Measurements from ENCODE around the gene STX1A. TPM values are rescaled to one million over a fixed set of nuclear protein-coding genes. Genes with fewer than 3 reads are reported as not detected.
"Not testable (repeated sequence)": the region's sequence is repeated elsewhere in the genome, so short reads cannot be mapped to it uniquely, and the experiment has no call there.

STX1A gene
- total RNA-seq, 1 donor from 2014 or later: 13.2 TPM

DNA sequence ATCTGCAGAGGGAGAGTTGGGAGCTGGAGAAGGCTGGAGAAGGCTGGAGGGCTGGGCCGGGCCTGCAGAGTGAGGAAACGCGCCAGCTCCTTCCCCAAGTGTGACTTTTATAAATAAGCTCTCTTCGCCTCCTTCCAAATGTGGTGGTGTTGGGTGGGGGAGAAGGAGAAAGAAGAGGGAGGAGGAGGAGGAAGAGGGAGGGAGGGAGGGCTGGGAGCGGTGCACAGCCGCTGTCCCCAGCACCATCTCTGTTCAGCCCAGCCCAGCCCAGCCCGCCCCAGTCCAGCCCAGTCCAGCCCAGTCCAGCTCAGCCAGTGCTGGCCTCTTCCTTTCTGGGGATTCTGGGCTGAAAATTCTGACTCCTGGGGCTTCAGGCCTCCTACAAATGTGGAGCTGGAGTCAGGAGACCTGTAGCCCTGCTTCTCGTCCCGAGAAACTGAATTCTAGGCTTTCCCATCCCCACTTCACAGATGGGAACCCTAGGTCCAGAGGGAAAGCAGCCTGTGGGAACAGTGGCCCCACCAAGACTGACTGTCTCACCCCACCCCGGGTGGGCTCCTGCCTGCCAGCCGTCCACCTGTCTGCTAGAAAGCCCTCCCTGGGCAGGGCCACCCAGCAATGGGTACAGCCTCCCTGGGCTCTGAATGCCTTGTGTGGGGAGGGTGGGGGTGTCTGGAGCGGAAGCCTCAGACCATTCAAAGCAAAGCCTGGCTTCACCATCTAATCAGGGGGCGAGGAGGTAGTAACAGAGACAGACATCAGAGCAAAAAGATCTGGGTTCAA lies 2.3 kb downstream of the STX1A start:
- DNase-seq (ENCODE audit: low spot score): no peak
- Mint-ChIP-seq H3K27me3 (ENCODE audit: unreplicated experiment) (peaks cover 13% of the 10 kb centered on the region), H3K27ac (ENCODE audit: unreplicated experiment) (no peak overlapping the region), H3K4me1 (ENCODE audit: unreplicated experiment) (peaks cover 5% of the 10 kb centered on the region), H3K9me3 (ENCODE audit: unreplicated experiment) (no peaks in the 10 kb centered on the region), H3K36me3 (ENCODE audit: low read depth, unreplicated experiment) (peaks cover 6% of the 10 kb centered on the region), H3K4me3 (ENCODE audit: unreplicated experiment) (no peak overlapping the region)
- TF ChIP-seq, protein P1, sequence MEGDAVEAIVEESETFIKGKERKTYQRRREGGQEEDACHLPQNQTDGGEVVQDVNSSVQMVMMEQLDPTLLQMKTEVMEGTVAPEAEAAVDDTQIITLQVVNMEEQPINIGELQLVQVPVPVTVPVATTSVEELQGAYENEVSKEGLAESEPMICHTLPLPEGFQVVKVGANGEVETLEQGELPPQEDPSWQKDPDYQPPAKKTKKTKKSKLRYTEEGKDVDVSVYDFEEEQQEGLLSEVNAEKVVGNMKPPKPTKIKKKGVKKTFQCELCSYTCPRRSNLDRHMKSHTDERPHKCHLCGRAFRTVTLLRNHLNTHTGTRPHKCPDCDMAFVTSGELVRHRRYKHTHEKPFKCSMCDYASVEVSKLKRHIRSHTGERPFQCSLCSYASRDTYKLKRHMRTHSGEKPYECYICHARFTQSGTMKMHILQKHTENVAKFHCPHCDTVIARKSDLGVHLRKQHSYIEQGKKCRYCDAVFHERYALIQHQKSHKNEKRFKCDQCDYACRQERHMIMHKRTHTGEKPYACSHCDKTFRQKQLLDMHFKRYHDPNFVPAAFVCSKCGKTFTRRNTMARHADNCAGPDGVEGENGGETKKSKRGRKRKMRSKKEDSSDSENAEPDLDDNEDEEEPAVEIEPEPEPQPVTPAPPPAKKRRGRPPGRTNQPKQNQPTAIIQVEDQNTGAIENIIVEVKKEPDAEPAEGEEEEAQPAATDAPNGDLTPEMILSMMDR (IDR thresholded peaks at IDR 0.05; ENCODE audit: unreplicated experiment): no peak

DNA sequence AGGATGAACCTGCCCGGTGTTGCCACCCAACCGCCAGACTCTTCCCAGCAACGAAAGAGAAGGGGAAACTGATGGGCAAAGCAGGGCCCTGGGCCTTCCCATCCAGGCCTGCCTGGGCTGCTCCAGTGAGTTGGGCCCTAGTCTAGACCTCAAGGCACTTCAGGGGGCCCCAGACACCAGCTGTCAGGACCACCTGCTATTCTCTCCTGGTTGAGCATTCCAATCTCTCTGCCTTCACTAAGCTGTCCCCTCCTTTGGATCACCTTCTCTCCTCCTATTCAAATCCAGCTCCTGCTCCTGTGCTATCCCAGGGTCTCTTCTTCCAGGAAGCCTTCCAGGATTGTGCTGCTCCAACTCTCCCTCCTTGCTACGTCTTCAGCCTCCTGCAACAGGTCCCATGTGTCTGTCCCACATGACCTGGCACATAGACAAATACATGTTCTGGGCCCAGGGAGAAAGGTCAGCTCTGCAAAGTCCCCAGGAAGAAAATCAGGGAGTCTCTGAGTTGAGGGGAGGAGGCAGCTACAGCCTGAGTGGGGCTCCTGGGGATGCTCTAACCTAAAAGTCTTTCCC lies 3.1 kb downstream of the STX1A start:
- no peak for DNase-seq (ENCODE audit: low spot score)
- Mint-ChIP-seq H3K4me3 (ENCODE audit: unreplicated experiment) (no peak overlapping the region), H3K9me3 (ENCODE audit: unreplicated experiment) (no peaks in the 10 kb centered on the region), H3K36me3 (ENCODE audit: low read depth, unreplicated experiment) (peaks cover 6% of the 10 kb centered on the region), H3K27ac (ENCODE audit: unreplicated experiment) (no peak overlapping the region), H3K27me3 (ENCODE audit: unreplicated experiment) (peaks cover 13% of the 10 kb centered on the region), H3K4me1 (ENCODE audit: unreplicated experiment) (peaks cover 5% of the 10 kb centered on the region)
- TF ChIP-seq, protein P1 (IDR thresholded peaks at IDR 0.05; ENCODE audit: unreplicated experiment): no peak

DNA sequence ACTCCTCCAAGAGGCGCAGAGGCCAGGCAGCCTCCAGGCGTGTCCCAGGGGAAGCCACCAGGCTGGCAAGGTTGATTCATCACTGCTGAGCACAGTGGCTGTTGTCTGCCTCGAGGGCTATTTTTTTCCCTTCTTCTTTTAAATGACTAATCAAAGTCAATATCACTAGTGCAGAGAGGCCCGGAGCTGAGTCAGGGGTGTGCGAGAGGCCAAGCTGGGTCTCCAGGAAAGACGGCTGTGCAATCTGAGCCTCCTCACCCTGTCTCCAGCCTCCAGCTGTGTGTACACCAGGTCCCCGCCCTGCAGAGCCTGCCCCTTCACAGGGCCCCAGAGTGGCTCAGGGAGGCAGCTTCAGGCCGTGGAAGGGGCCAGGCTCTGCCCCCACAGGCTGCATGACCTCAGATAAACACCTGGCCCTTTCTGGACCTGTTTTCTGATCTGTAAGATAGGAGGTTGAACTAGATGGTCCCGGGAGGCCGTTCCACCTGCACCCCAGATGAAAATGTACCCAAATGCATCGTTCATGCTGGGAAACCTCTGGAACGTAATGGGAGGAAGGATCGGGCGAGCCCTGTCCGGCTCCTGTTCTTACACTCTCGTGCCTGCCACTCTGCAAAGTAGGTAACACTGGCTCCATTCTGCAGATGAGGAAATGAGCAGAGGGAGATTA lies 3.7 kb downstream of the STX1A start:
- Mint-ChIP-seq H3K4me3 (ENCODE audit: unreplicated experiment) (no peak overlapping the region), H3K27me3 (ENCODE audit: unreplicated experiment) (peaks cover 9% of the 10 kb centered on the region), H3K4me1 (ENCODE audit: unreplicated experiment) (peaks cover 5% of the 10 kb centered on the region), H3K9me3 (ENCODE audit: unreplicated experiment) (no peaks in the 10 kb centered on the region), H3K36me3 (ENCODE audit: low read depth, unreplicated experiment) (peaks cover 6% of the 10 kb centered on the region), H3K27ac (ENCODE audit: unreplicated experiment) (no peak overlapping the region)
- DNase-seq (ENCODE audit: low spot score): no peak
- TF ChIP-seq, protein P1 (IDR thresholded peaks at IDR 0.05; ENCODE audit: unreplicated experiment): no peak

DNA sequence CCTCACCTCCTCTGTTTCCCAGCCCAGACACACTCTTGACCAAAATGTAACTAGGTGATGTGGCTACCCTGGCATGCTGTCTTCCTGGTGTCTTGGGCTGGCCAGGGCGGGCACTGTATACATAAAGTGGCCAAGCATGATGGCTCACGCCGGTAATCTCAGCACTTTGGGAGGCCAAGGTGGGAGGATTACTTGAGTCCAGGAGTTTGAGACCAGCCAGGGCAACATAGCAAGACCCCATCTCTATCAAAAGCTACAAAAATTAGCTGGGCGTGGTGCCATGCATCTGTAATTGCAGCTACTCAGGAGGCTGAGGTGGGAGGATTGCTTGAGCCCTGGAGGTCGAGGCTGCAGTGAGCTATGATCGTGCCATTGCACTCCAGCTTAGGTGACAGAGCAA lies 6.2 kb downstream of the STX1A start:
- H3K27ac Mint-ChIP-seq (ENCODE audit: unreplicated experiment); H3K27me3 Mint-ChIP-seq (ENCODE audit: unreplicated experiment); H3K4me3 Mint-ChIP-seq (ENCODE audit: unreplicated experiment); H3K36me3 Mint-ChIP-seq (ENCODE audit: low read depth, unreplicated experiment); H3K9me3 Mint-ChIP-seq (ENCODE audit: unreplicated experiment); DNase-seq (ENCODE audit: low spot score); H3K4me1 Mint-ChIP-seq (ENCODE audit: unreplicated experiment): not testable (repeated sequence)

DNA sequence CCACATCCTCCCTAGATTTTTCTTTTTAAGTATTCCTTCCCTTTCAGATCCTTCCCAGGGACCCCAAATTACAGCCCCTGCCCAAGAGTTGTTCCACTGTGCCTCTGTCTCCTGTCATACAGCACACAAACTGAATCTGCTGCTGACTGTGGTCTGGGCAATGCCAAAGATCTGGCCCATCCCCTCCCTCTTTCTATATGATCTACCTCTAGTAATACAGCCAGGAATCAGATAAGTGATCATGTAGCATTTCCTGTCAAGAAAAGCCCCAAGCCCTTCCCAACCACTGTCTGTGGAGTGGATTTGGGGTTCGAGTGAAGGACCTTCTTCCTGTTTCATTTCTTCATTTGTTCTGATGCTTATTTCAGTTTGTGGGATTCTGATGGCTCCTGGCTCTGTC lies 6.7 kb downstream of the STX1A start:
- Mint-ChIP-seq H3K36me3 (ENCODE audit: low read depth, unreplicated experiment) (peaks cover 6% of the 10 kb centered on the region), H3K9me3 (ENCODE audit: unreplicated experiment) (no peaks in the 10 kb centered on the region), H3K27me3 (ENCODE audit: unreplicated experiment) (peaks cover 6% of the 10 kb centered on the region), H3K27ac (ENCODE audit: unreplicated experiment) (peak overlapping the region; percentile 7), H3K4me1 (ENCODE audit: unreplicated experiment) (no peaks in the 10 kb centered on the region), H3K4me3 (ENCODE audit: unreplicated experiment) (no peak overlapping the region)
- DNase-seq (ENCODE audit: low spot score): no peak
- TF ChIP-seq, protein P1 (IDR thresholded peaks at IDR 0.05; ENCODE audit: unreplicated experiment): no peak

All from endothelial cell (in vitro differentiated cells).